ENCODE data around the gene DRAXIN.

The DRAXIN gene

DNA sequence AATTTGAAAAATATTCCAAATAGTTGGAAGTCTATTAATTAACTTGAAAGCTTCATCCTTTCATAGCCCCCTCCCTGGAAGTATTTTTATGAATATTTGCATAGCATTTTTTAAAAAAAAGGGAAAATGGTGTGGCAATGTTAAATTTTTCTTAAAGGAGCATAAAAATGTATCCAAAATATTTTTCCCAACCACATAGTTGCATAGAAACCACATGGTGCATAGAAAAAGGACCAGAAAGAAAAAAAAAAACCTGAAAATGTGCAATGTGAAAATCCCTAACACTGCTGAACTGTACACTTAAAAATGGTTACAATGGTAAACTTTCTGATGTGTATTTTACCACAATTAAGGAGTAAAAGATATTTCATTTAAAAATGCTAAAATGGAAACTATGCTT, 78.5 kb downstream of the DRAXIN start:
- no peaks in the 10 kb centered on the region for H3K36me3 Mint-ChIP-seq (ENCODE audit: low read depth)
- peaks cover 7% of the 10 kb centered on the region for H3K27me3 Mint-ChIP-seq
- no peaks in the 10 kb centered on the region for H3K9me3 Mint-ChIP-seq
- no peak overlapping the region for H3K4me3 Mint-ChIP-seq
- intact Hi-C loops (cut with micrococcal nuclease) = no loop called here
- H3K27ac Mint-ChIP-seq = no peak overlapping the region
- peaks cover 11% of the 10 kb centered on the region for H3K4me1 Mint-ChIP-seq (ENCODE audit: low read depth)

DNA sequence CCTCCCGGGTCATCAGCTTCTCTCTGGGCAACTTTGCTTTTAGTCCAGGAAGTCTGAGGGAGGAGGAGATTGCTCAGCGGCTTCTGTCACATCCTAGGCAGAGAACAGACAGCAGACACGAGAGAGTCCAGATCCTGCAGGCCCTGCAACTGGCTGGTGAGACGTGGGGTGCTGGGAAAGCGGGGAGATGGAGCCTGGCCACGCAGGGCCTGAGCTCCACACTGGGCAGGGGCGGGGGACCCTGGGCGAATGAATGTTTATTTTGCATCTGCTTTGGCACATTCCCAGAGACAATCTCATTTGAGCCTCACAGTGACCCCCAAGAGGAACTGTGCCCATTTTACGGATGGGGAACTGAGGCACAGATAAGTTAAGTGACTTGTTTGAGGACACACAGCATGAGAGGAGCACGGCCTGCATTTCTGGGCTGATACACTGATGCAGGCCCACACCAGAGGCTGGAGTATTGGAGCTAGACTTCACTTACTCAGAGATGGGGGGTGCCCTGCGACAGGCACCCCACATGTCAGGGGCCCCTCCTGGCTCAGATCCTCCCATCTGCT, 80.1 kb downstream of the DRAXIN start:
- no peak overlapping the region for H3K27ac Mint-ChIP-seq
- intact Hi-C loops (cut with micrococcal nuclease) = no loop called here
- H3K4me3 Mint-ChIP-seq = no peak overlapping the region
- H3K36me3 Mint-ChIP-seq (ENCODE audit: low read depth) = no peaks in the 10 kb centered on the region
- H3K27me3 Mint-ChIP-seq = peaks cover 6% of the 10 kb centered on the region
- H3K4me1 Mint-ChIP-seq (ENCODE audit: low read depth) = peaks cover 11% of the 10 kb centered on the region
- H3K9me3 Mint-ChIP-seq = no peaks in the 10 kb centered on the region

GRCh38 chr1:11772458-11772857, 80.9 kb downstream of the DRAXIN start:
- Mint-ChIP-seq H3K4me3 (no peak overlapping the region), H3K9me3 (no peaks in the 10 kb centered on the region), H3K36me3 (ENCODE audit: low read depth) (no peaks in the 10 kb centered on the region), H3K27me3 (peaks cover 4% of the 10 kb centered on the region), H3K4me1 (ENCODE audit: low read depth) (peaks cover 11% of the 10 kb centered on the region), H3K27ac (peak overlapping the region; percentile 59)
- intact Hi-C loops (cut with micrococcal nuclease) = no loop called here

DNA sequence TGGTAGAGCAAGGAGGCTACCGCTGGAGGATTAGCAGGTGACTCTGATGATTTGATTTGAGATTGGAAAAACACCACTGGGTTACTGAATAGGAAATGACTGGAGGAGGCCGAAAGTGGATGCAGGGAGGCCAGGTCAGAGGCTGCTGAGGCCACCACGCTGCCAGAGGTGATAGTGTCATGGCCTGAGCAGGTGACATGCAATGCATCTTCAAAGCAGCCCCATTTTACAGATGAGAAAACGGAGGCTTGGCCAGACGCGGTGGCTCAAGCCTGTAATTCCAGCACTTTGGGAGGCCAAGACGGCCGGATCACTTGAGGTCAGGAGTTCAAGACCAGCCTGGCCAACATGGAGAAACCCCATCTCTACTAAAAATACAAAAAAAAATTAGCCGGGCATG, 83.2 kb downstream of the DRAXIN start:
- H3K4me3 Mint-ChIP-seq = no peak overlapping the region
- H3K36me3 Mint-ChIP-seq (ENCODE audit: low read depth) = no peaks in the 10 kb centered on the region
- no peaks in the 10 kb centered on the region for H3K9me3 Mint-ChIP-seq
- H3K4me1 Mint-ChIP-seq (ENCODE audit: low read depth) = peaks cover 6% of the 10 kb centered on the region
- H3K27ac Mint-ChIP-seq = no peak overlapping the region
- peaks cover 4% of the 10 kb centered on the region for H3K27me3 Mint-ChIP-seq
- intact Hi-C loops (cut with micrococcal nuclease) = no loop called here
